ENCODE results near the gene TSPYL4.

GRCh38 chr6:116289876-116290275, 36.0 kb upstream of the TSPYL4 start:
- no peak for TF ChIP-seq CTCF (IDR thresholded peaks at IDR 0.05 in 4 of 5, conservative IDR thresholded peaks at IDR 0.05 in 1 of 5)
- TF ChIP-seq POLR2A (IDR thresholded peaks at IDR 0.05), result no peak

Measured in gastrocnemius medialis (tissue), 4 donors.